AG10803 (cell line): ENCODE data around the gene GOLT1A.
"Not testable (repeated sequence)": the region's sequence is repeated elsewhere in the genome, so short reads cannot be mapped to it uniquely, and the experiment has no call there.

ENCODE experiments used
- DNase-seq: peaks from one replicate; pipeline ENCODE4 v3.0.0; 2010; ENCODE audit warnings: low read depth
- H3K4me3 ChIP-seq: 2 replicates; pipeline ENCODE4 v1.5.1; 2011; ENCODE audit warnings: mild to moderate bottlenecking, low read length, control low read depth
- TF ChIP-seq, protein P1 (sequence below): conservative IDR thresholded peaks from 2 replicates; pipeline ENCODE4 v1.5.1; 2011; ENCODE audit warnings: mild to moderate bottlenecking, low read length, control low read depth, inconsistent platforms

The GOLT1A gene

DNA sequence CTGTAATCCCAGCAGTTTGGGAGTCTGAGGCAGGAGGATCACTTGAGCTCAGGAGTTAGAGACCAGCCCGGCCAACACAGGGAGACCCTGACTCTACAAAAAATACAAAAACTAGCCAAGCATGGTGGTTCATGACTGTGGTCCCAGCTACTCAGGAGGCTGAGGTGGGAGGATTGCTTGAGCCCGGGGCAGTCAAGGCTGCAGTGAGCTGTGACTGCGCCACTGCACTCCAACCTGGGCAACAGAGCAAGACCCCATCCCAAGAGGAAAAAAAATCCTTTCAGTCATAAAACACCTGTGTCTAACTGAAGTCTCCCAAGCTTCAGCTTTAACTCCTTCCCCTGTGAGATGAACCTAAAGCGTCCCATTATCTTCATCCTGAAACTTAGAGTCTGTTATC is 33.1 kb upstream of the GOLT1A start:
- TF ChIP-seq, protein P1, sequence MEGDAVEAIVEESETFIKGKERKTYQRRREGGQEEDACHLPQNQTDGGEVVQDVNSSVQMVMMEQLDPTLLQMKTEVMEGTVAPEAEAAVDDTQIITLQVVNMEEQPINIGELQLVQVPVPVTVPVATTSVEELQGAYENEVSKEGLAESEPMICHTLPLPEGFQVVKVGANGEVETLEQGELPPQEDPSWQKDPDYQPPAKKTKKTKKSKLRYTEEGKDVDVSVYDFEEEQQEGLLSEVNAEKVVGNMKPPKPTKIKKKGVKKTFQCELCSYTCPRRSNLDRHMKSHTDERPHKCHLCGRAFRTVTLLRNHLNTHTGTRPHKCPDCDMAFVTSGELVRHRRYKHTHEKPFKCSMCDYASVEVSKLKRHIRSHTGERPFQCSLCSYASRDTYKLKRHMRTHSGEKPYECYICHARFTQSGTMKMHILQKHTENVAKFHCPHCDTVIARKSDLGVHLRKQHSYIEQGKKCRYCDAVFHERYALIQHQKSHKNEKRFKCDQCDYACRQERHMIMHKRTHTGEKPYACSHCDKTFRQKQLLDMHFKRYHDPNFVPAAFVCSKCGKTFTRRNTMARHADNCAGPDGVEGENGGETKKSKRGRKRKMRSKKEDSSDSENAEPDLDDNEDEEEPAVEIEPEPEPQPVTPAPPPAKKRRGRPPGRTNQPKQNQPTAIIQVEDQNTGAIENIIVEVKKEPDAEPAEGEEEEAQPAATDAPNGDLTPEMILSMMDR, result no peak
- DNase-seq, result no peak
- no peak overlapping the region for H3K4me3 ChIP-seq

GRCh38 chr1:204242920-204243319 is 29.1 kb upstream of the GOLT1A start:
- DNase-seq, result no peak
- TF ChIP-seq, protein P1, result no peak
- H3K4me3 ChIP-seq, result no peak overlapping the region

GRCh38 chr1:204241914-204242313 is 28.1 kb upstream of the GOLT1A start:
- no peak overlapping the region for H3K4me3 ChIP-seq
- TF ChIP-seq, protein P1, result no peak
- no peak for DNase-seq

DNA sequence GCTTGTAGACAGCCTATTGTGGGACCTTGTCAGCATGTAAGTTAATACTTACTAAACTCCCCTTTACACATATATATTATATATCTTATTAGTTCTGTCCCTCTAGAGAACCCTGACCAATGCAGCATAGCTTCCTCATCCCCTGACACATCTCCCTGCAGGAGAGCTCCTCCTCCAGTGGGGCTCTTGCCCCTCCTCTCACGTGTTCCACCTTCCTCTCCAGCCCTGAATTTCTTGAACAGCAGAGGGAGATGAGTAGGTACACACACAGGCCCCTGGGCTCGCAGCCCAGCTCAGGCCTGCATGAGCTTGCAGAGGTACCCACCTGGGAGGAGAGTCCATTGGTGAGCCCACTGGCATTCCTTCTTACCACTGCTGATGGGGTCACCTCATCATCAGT is 27.3 kb upstream of the GOLT1A start:
- TF ChIP-seq, protein P1, result no peak
- no peak overlapping the region for H3K4me3 ChIP-seq
- DNase-seq, result no peak

DNA sequence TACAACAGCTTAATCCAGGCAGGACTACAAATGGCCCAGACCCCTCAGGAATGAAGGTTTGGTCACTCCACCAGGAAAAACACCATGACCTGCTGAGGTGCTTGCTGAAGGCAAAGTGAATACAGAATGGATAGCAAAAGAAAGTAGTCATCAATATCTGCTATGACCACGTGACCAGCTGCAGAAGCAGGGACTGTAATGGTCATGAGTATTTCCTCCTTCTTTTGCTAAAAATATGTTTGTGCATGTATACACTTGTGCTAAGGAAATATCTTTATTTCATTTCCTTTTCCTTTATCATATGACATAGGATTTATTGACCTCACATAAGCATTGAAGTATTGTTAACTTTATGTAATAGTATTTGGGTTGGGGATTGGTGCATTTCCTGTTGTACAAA is 26.4 kb upstream of the GOLT1A start:
- TF ChIP-seq, protein P1, result no peak
- H3K4me3 ChIP-seq, result no peak overlapping the region
- no peak for DNase-seq

- not testable (repeated sequence) for H3K4me3 ChIP-seq, DNase-seq
Observed at GRCh38 chr1:204239401-204239800, 25.6 kb upstream of the GOLT1A start.

- DNase-seq, H3K4me3 ChIP-seq: not testable (repeated sequence)
Observed at GRCh38 chr1:204238520-204238919, 24.7 kb upstream of the GOLT1A start.

DNA sequence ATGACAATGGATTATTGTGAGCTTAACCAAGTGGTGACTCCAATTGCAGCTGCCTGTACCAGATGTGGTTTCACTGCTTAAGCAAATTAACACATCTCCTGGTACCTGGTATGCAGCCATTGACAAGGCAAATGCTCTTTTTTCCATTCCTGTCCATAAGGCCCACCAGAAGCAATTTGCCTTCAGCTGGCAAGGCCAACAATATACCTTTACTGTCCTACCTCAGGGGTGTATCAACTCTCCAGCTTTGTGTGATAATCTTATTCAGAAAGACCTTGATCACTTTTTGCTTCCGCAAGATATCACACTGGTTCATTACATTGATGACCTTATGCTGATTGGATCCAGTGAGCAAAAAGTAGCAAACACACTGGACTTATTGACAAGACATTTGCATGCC is 23.7 kb upstream of the GOLT1A start:
- H3K4me3 ChIP-seq, DNase-seq: not testable (repeated sequence)

DNA sequence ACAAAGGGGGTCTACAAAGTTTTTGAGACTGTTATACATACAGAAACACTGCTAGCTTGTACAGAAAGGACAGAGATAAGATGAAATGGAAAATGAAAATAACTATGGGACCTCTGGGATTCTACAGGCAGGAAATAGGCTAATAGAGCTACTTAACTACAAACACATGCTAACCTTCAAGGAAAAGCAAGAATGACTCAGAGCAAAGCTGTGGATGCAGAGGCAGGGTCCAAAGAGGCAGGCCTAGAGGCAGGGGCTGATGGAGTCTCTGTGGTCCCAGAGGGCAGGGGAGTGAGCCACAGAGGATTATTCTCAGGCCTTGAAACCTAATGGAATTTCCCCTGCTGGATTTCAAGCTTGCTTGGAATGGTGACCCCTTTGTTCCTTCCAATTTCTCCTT is 18.7 kb upstream of the GOLT1A start:
- DNase-seq, result peak; percentile 40
- H3K4me3 ChIP-seq, result no peak overlapping the region
- TF ChIP-seq, protein P1, result no peak
